Calu3 (cell line): ENCODE results near the gene BCAR1. TPM values are rescaled to one million over a fixed set of nuclear protein-coding genes. Genes with fewer than 3 reads are reported as not detected.

Source experiments
- BruUV-seq: library from RNA; stranded (reverse); fragments of 400-500 nt; replicated peaks from 2 replicates; lab custom pipeline; 2021; lab: Mats Ljungman, UMichigan
- CTCF ChIA-PET: fragments of 300-600 bp; sonication (Branson Sonifier 250); formaldehyde crosslinking; loops from one replicate; lab custom pipeline; 2022; ENCODE audit warnings: antibody characterized with exemption; lab: Charles Lee
- DNase-seq: peaks from one replicate; pipeline ENCODE4 v3.0.0; 2022
- H3K27ac Mint-ChIP-seq: one replicate; pipeline ENCODE4 v1.8.0; 2022; ENCODE audit warnings: mixed read lengths; ENCODE audit not compliant: unreplicated experiment
- H3K27me3 Mint-ChIP-seq: one replicate; pipeline ENCODE4 v1.8.0; 2022; ENCODE audit warnings: mixed read lengths; ENCODE audit not compliant: unreplicated experiment
- H3K36me3 Mint-ChIP-seq: one replicate; pipeline ENCODE4 v1.8.0; 2022; ENCODE audit warnings: mild to moderate bottlenecking, moderate library complexity, mixed read lengths; ENCODE audit not compliant: insufficient read depth, unreplicated experiment
- H3K4me1 Mint-ChIP-seq: one replicate; pipeline ENCODE4 v1.8.0; 2022; ENCODE audit warnings: mild to moderate bottlenecking, low read depth, mixed read lengths; ENCODE audit not compliant: unreplicated experiment
- H3K4me3 Mint-ChIP-seq: one replicate; pipeline ENCODE4 v1.8.0; 2022; ENCODE audit warnings: mild to moderate bottlenecking, low read depth, moderate library complexity, mixed read lengths; ENCODE audit not compliant: unreplicated experiment
- H3K9me3 Mint-ChIP-seq: one replicate; pipeline ENCODE4 v1.8.0; 2022; ENCODE audit warnings: low read depth, mixed read lengths; ENCODE audit not compliant: unreplicated experiment
- intact Hi-C: fragments of 100-400 bp; cut with micrococcal nuclease; formaldehyde crosslinking; loops from one replicate; pipeline ENCODE4 v1.10.0; 2022; ENCODE audit not compliant: unreplicated experiment
- total RNA-seq: library from RNA; stranded (reverse); gene quantifications from 2 replicates; pipeline ENCODE4 v1.2.3, GENCODE V29; 2022
- TF ChIP-seq, protein P1 (sequence below): fragments of 200-600 bp; IDR thresholded peaks from one replicate; pipeline ENCODE4 v1.8.0; 2022; ENCODE audit warnings: antibody characterized with exemption; ENCODE audit not compliant: unreplicated experiment

BCAR1 gene
- total RNA-seq, 1 experiment from 2014 or later = 153 TPM

DNA sequence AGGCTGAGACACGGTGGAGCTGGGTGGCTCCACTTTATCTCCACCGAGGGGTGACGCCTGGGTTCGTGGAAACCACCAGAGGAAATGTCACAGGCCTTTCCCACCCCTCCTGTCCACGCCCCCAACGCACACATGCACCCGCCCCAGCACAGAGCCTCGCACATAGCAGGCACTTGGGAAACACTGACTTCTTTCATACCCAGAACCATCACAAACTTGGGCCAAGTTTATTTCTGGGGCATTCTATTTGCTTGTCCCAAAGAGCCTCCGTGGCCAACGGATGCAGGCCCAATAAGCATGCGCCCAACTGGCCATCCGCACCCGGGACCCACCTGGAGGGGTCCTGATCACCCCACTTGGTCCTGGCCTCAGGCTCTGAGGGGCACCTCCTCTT, 3.3 kb downstream of the BCAR1 start:
- TF ChIP-seq, protein P1, sequence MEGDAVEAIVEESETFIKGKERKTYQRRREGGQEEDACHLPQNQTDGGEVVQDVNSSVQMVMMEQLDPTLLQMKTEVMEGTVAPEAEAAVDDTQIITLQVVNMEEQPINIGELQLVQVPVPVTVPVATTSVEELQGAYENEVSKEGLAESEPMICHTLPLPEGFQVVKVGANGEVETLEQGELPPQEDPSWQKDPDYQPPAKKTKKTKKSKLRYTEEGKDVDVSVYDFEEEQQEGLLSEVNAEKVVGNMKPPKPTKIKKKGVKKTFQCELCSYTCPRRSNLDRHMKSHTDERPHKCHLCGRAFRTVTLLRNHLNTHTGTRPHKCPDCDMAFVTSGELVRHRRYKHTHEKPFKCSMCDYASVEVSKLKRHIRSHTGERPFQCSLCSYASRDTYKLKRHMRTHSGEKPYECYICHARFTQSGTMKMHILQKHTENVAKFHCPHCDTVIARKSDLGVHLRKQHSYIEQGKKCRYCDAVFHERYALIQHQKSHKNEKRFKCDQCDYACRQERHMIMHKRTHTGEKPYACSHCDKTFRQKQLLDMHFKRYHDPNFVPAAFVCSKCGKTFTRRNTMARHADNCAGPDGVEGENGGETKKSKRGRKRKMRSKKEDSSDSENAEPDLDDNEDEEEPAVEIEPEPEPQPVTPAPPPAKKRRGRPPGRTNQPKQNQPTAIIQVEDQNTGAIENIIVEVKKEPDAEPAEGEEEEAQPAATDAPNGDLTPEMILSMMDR = no peak
- Mint-ChIP-seq H3K4me1 (peaks cover 77% of the 10 kb centered on the region), H3K36me3 (peaks cover 97% of the 10 kb centered on the region), H3K4me3 (peak overlapping the region; percentile 96), H3K27ac (peak overlapping the region; percentile 93), H3K27me3 (no peaks in the 10 kb centered on the region), H3K9me3 (no peaks in the 10 kb centered on the region)
- no peak for DNase-seq
- intact Hi-C loops = loop anchor here (5.0 kb wide), 1 partner anchor 139 kb away; no protein-coding TSS in a partner anchor
- CTCF ChIA-PET = interaction anchor here (0.8 to 3.1 kb wide), 3 partner anchors 16 to 137 kb away, joined by 3 to 9 read pairs (median 4); no protein-coding TSS in a partner anchor
- BruUV-seq = no TSS peak

- CTCF ChIA-PET = interaction anchor here (0.8 to 3.1 kb wide), 3 partner anchors 17 to 138 kb away, joined by 3 to 9 read pairs (median 4); no protein-coding TSS in a partner anchor
- Mint-ChIP-seq H3K36me3 (peaks cover 97% of the 10 kb centered on the region), H3K4me1 (peaks cover 81% of the 10 kb centered on the region), H3K9me3 (no peaks in the 10 kb centered on the region), H3K4me3 (peak overlapping the region; percentile 96), H3K27ac (peak overlapping the region; percentile 93), H3K27me3 (no peaks in the 10 kb centered on the region)
- BruUV-seq = no TSS peak
- intact Hi-C loops = loop anchor here (5.0 kb wide), 1 partner anchor 140 kb away; no protein-coding TSS in a partner anchor
- TF ChIP-seq, protein P1 = no peak
- DNase-seq = no peak
These were observed 4.2 kb downstream of the BCAR1 start for GRCh38 chr16:75247249-75247648.

DNA sequence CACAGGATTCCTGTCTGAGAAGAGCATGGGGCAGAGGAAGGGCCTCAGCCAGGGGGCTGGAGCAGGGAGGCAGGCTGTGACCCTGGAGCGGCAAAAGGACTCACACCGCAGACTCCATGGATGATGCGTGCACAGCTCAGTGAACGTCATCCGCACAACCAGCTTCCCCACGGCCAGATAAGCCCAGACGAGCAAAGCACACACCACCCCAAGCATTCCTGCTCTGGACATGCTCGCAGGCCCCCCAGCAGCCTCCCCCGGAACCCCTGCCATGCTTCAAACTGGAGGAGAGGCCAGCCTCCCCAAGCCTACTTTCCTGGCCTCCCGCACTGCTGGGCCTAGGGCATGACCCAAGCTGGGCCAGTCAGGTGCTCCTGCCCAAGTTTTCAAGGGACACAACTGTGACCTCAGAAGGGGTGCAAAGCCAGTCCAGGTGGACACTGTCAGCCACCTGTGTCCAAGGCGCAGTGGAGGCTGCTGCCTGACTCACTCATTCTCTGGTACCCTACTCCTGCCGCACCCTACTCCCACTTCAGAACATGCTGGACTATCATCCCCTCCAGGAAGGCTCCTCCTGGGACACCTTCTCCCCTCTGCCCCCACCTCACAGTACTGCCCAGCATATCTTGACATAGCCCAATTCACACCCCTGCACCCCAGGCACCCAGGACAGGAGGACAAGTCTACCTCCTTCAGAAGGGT, 4.8 kb downstream of the BCAR1 start:
- peaks cover 97% of the 10 kb centered on the region for H3K36me3 Mint-ChIP-seq
- BruUV-seq = no TSS peak
- no peaks in the 10 kb centered on the region for H3K27me3 Mint-ChIP-seq
- CTCF ChIA-PET = interaction anchor here (0.6 to 3.1 kb wide), 4 partner anchors 13 to 130 kb away, joined by 6 to 9 read pairs (median 7); no protein-coding TSS in a partner anchor
- H3K27ac Mint-ChIP-seq = peak overlapping the region; percentile 93
- peak overlapping the region; percentile 96 for H3K4me3 Mint-ChIP-seq
- peaks cover 75% of the 10 kb centered on the region for H3K4me1 Mint-ChIP-seq
- intact Hi-C loops = loop anchor here (5.0 kb wide), 1 partner anchor 141 kb away; no protein-coding TSS in a partner anchor
- TF ChIP-seq, protein P1 = no peak
- no peaks in the 10 kb centered on the region for H3K9me3 Mint-ChIP-seq
- DNase-seq = no peak

DNA sequence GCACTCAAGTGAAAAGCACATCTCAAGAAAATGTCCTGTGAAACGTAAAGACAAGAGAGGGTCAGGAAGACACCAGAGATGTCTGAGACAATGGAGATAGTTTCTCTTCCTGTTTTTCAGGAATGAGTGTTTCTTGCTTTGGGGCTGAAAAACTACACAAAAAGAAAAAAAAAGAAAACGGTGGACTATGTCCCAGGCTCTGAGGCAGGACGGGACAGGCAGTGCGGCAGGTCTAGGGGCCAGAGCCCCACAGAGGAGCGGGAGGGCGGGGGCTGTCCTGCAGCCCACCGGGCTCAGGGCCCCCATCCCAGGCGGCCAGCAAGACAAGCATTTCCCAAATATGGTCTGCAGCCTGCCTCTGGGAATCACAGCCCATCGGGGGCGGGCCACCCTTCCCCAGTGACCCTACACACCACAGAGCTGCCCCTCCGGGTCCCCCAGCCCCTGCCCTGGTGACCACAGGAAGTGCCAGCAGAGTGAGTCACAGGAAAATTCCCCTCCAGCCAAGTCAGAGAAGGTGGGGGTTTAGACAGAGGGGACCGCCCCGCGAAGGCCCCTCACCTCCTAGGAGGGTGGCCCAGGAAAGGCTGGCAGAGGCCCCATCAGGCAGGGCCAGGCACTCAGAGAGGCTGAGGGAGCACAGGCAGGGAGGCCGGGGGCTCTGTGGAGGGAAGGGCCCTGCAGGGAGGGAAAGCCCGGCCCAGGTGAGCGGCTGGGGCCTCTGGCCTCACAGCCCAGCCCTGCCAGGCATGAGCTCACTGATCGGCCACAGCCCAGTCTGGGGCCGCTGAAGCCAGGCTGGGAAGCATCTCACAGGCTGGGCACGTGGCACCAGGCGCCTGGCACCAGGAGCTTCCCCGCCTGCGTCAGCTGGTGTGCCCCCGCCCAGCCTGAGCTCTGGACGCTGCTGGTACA, 6.3 kb downstream of the BCAR1 start:
- Mint-ChIP-seq H3K4me3 (peak overlapping the region; percentile 96), H3K36me3 (peaks cover 97% of the 10 kb centered on the region), H3K9me3 (no peaks in the 10 kb centered on the region), H3K27ac (peak overlapping the region; percentile 93), H3K4me1 (peaks cover 88% of the 10 kb centered on the region), H3K27me3 (no peaks in the 10 kb centered on the region)
- no TSS peak for BruUV-seq
- DNase-seq = peak; percentile 96
- TF ChIP-seq, protein P1 = no peak
- intact Hi-C loops = loop anchor here (2.0 to 5.0 kb wide), 3 partner anchors 20 to 142 kb away; no protein-coding TSS in a partner anchor
- CTCF ChIA-PET = interaction anchor here (0.6 to 1.5 kb wide), 14 partner anchors 9 to 246 kb away, joined by 3 to 8 read pairs (median 4); partner anchors contain the start of gene ZNRF1
